Spinal cord (tissue), 10 donors: ENCODE data around the gene HTR6. TPM values are rescaled to one million over a fixed set of nuclear protein-coding genes. Genes with fewer than 3 reads are reported as not detected.

Experiments used
- DNase-seq, 6 donors: peaks; one replicate each; pipeline versions ENCODE4 v3.0.0 to v3.0.0-alpha.2; 2013 to 2015; ENCODE audit warnings: low spot score in 6 of 6, low read depth in 4 of 6
- H3K27ac ChIP-seq: one replicate; pipeline ENCODE4 v1.5.1; 2013; ENCODE audit warnings: low read depth, low read length, control low read depth
- H3K27me3 ChIP-seq: one replicate; pipeline ENCODE4 v1.6.1; 2013; ENCODE audit warnings: low read length; ENCODE audit not compliant: control insufficient read depth, insufficient read depth
- H3K36me3 ChIP-seq: one replicate; pipeline ENCODE4 v1.6.1; 2013; ENCODE audit warnings: low read length; ENCODE audit not compliant: control insufficient read depth, insufficient read depth
- H3K4me1 ChIP-seq: one replicate; pipeline ENCODE4 v1.6.1; 2013; ENCODE audit warnings: low read length; ENCODE audit not compliant: control insufficient read depth, insufficient read depth
- H3K4me3 ChIP-seq: one replicate; pipeline ENCODE4 v1.5.1; 2013; ENCODE audit warnings: low read depth, low read length, control low read depth
- H3K9me3 ChIP-seq: one replicate; pipeline ENCODE4 v1.6.1; 2013; ENCODE audit warnings: low read length; ENCODE audit not compliant: control insufficient read depth, insufficient read depth
- WGBS: methylation state at CpG from one replicate; pipeline ENCODE4 v1.1.5; 2013; ENCODE audit warnings: missing lambda C conversion rate; ENCODE audit not compliant: insufficient coverage; 5-methylcytosine and 5-hydroxymethylcytosine counted together
- polyA plus RNA-seq, 2 donors: library from polyadenylated mRNA; unstranded; fragments of 120-200 nt; gene quantifications; one replicate each; pipeline ENCODE4 v1.2.1, GENCODE V29; 2013; ENCODE audit not compliant: insufficient read length in 2 of 2
- total RNA-seq, 2 donors: library from RNA; depleted of rRNA in 1 of 2; stranded (reverse); fragments of 120-200 nt in 1 of 2; fragments of >200 nt in 1 of 2; gene quantifications; one replicate each; pipeline versions ENCODE4 v1.2.3 to v1.2.4, GENCODE V29; 2013 to 2014
- donor health status: healthy.

The HTR6 gene
- total and polyA plus RNA-seq, 4 donors = 0.22 to 2.5 (median 1.3) TPM

DNA sequence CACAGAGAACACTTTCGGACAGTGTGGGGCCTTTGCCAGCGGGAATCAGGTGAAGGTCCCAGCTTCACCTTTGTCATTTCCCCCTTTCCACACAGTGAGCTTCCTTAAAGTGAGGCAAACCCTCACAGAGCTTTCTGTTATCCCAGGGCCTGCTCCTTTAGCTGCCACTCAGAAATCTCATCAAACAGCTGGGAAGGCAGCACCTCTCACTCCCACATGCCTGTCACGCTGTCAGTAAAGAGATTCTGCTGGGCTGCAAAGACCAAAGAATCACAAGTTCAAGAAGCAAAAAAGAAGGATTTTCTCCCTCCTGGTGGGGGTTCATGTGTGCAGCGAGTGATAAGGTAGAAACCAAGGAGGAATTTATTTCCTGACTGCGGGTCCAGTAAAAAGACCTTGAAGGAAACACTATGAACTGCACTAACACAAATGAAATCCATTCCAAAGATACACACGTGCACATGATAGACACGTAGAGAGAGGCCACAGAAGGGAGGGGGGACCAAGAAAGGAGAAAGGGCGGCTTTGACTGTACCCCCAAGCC lies 44.0 kb downstream of the HTR6 start:
- 75% methylated on average over 5 of the region's 8 CpGs for WGBS
- Histone ChIP-seq H3K9me3 (no peaks in the 10 kb centered on the region), H3K27me3 (no peaks in the 10 kb centered on the region), H3K4me1 (peaks cover 9% of the 10 kb centered on the region), H3K27ac (no peak overlapping the region), H3K4me3 (no peak overlapping the region), H3K36me3 (no peaks in the 10 kb centered on the region)
- peak in 1 of 6 donors; percentile 25 for DNase-seq

DNA sequence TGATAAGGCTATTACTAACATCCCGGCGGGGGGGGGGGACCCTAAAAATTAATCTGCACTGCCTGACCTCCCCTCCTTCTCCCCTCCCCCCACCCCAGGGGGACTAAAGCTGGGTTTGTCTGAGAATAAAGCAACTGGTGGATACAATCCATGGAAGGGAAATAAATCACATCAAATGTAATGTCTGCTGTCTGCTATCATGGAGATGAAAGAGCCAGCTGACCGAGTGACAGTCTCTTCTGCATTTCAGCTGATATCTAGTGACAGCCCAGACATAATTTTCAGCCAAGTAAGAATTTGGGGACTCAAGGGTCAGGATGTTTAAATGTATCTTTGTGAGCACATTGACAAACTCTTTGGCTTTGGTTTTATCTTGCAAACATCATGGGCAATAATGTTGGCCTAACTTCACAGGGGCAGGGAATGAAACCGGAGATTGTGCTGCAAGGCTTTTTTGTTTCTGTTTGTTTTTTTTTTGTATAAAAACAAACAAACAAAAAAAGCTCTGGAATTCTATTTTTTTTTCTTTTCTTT lies 44.7 kb downstream of the HTR6 start:
- no peaks in the 10 kb centered on the region for H3K36me3 ChIP-seq
- peaks cover 6% of the 10 kb centered on the region for H3K4me1 ChIP-seq
- DNase-seq = no peak
- 63% methylated on average over 1 of the region's 4 CpGs for WGBS
- H3K9me3 ChIP-seq = no peaks in the 10 kb centered on the region
- H3K27ac ChIP-seq = no peak overlapping the region
- H3K27me3 ChIP-seq = no peaks in the 10 kb centered on the region
- no peak overlapping the region for H3K4me3 ChIP-seq

DNA sequence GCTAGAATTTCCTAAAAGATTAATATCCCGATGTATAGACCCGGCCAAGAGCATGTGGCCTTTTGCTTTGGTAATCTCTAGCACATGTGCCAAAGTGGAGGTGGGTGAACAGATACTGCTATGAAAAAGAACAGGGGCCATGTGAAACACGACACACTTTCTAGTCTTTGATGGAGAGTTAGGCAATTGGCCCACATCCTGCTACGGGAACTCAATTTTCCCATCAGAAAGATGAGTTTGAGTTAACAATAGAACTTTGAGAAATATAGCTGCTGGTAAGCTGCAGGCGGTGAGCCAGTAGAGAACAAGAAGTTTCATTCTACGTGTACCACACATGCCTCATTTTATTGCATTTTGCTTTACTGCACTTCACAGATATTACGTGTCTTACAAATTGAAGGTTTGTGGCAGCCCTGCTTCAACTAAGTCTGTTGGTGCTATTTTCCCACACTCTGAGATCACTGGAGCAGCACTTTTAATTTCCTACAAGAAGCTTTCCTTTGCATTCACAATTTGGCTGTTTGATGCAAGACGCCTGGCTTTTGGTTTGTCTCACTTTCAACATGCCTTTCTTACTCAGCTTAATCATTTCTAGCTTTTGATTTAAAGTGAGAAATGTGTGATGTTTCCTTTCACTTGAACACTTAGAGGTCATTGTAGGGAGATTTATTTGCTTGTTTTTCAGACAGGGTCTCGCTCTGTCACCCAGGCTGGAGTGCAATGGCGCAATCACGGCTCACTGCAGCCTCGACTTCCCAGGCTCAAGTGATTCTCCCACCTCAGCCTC lies 46.3 kb downstream of the HTR6 start:
- H3K36me3 ChIP-seq = no peaks in the 10 kb centered on the region
- 80% methylated on average over 9 of the region's 12 CpGs for whole genome bisulfite sequencing
- H3K4me1 ChIP-seq = no peaks in the 10 kb centered on the region
- no peak overlapping the region for H3K27ac ChIP-seq
- no peaks in the 10 kb centered on the region for H3K27me3 ChIP-seq
- H3K4me3 ChIP-seq = no peak overlapping the region
- peak in 1 of 6 donors; percentile 72 for DNase-seq
- no peaks in the 10 kb centered on the region for H3K9me3 ChIP-seq

DNA sequence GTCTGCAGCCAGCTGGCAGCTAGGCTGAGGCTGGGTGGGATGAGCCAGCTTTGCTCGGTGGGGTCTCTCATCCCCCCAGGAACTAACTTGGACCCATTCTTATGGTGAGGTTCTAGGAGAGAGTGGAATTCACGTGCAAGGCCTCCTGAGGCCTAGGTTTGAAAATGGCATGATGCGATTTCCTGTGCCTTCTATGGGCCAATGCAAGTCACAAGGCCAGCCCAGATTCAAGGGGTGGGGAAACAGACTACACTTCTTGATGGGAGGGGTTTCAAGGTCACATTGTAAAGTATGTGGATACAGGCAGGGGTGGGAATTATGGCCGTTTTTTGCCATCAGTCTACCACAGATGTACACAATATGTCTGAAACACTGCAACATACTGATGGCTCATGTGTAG lies 48.3 kb downstream of the HTR6 start:
- DNase-seq = no peak
- Histone ChIP-seq H3K27ac (no peak overlapping the region), H3K9me3 (no peaks in the 10 kb centered on the region), H3K27me3 (no peaks in the 10 kb centered on the region), H3K36me3 (no peaks in the 10 kb centered on the region), H3K4me3 (no peak overlapping the region), H3K4me1 (no peaks in the 10 kb centered on the region)
- WGBS = 53% methylated on average over 3 of the region's 4 CpGs

DNA sequence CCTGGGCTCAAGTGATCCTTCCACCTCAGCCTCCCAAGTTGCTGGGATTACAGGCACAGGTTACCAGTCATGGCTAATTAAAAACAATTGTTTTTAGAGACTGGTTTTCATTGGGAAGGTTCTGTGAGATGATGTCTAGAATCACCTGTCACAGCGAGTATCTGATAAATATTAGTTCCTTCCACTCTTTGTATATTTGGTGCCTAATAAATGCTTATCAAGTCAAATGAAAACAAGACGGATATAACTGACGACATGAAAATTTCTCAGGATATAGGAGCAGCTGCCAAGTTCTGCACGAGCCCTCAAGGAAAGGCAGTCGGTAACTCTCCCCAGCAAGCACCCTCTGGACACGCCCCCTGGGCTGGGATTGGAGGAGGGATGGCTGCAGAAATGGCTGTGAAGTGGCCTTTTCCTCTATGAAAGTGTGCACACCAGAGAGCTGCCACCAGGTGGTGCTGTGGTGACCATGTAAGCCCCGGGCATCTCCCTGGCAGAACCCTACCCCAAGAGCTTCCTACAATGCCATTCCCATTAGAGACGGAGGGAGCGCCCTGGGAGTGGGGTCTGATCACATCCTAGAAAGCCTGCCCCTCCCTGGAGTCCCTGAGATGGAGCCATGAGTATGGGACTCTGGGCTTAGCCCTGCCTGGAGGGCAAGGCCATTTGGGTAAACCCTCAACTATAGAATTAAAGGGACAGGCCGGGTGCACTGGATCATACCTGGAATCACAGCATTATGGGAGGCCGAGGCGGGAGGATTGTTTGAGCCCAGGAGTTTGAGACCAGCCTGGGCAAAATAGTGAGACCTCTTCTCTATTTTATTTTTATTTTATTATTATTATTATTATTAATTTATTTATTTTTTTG lies 50.9 kb downstream of the HTR6 start:
- Histone ChIP-seq H3K4me3 (no peak overlapping the region), H3K36me3 (no peaks in the 10 kb centered on the region), H3K9me3 (no peaks in the 10 kb centered on the region), H3K27me3 (no peaks in the 10 kb centered on the region), H3K27ac (no peak overlapping the region), H3K4me1 (no peaks in the 10 kb centered on the region)
- DNase-seq = peak in 5 of 6 donors; percentile 57 to 94 (median 78)
- WGBS = 0% methylated on average over 5 of the region's 12 CpGs

DNA sequence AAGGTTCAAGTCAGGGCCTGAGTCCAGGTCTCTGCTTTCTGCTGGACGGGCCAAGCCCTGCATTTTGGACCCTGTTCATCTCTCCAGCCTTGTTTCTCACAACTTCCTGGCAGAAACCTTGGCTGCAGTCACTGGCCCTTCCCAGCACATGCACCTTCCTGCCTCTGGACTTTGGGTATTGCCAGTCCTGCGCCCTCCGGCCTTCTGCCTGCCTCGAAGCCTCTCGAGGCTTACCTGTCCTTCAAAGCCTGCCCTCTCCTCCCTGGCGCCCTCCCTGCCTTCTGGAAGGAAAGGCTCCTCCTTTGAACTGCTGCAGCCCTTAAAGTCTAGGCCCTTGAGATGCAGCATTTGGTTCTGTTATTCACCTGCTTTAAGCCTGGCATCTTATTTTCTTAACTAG lies 52.8 kb downstream of the HTR6 start:
- Histone ChIP-seq H3K4me3 (no peak overlapping the region), H3K9me3 (no peaks in the 10 kb centered on the region), H3K36me3 (no peaks in the 10 kb centered on the region), H3K4me1 (no peaks in the 10 kb centered on the region), H3K27me3 (no peaks in the 10 kb centered on the region), H3K27ac (no peak overlapping the region)
- no peak for DNase-seq
- 83% methylated on average over 6 of the region's 6 CpGs for WGBS

DNA sequence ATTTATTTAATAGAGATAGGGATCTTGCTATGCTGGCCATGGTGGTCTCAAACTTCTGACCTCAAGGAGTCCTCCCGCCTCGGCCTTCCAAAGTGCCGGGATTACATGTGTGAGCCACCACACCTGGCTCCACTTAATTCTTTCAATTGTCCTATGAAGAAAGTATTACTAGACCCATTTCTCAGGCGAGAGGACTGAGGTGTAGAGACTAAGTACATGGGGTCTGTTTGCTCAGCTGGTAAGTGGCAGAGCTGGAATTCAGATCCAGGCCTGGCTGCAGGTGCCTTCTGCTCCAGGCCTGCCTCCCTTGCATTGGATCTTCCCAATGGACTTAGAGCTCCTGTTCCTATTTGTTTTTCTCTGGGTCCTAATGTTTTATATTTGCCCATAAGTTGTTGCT lies 55.5 kb downstream of the HTR6 start:
- H3K4me3 ChIP-seq = no peak overlapping the region
- WGBS = 100% methylated on average over 3 of the region's 4 CpGs

DNA sequence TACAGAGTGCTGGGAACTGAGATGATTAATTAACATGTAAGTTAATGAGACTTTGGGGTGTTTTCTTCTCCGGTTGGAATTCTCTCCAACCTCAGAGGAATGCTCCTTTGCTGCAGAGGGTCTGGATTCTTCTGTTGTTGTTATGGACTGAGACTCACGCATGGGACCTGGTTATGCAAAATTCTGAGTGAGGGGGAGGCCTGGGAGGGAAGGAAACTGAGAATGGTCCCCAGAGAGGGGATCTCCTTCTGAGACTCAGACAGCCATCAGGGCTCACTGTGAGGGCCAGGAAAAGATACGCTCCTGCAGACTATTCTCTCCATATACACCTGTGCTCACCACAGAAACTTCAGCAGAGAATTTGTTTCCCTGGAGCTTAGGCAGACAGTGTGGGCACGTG lies 56.3 kb downstream of the HTR6 start:
- Histone ChIP-seq H3K4me1 (no peaks in the 10 kb centered on the region), H3K36me3 (no peaks in the 10 kb centered on the region), H3K4me3 (no peak overlapping the region), H3K27me3 (no peaks in the 10 kb centered on the region), H3K27ac (no peak overlapping the region), H3K9me3 (no peaks in the 10 kb centered on the region)
- WGBS = 39% methylated on average over 3 of the region's 4 CpGs
- DNase-seq = no peak

More for the DNA sequence above, 55.5 kb downstream of the HTR6 start:
- H3K27ac ChIP-seq = no peak overlapping the region
- H3K4me1 ChIP-seq = no peaks in the 10 kb centered on the region
- no peaks in the 10 kb centered on the region for H3K36me3 ChIP-seq
- H3K9me3 ChIP-seq = no peaks in the 10 kb centered on the region
- no peaks in the 10 kb centered on the region for H3K27me3 ChIP-seq
- DNase-seq = no peak

DNA sequence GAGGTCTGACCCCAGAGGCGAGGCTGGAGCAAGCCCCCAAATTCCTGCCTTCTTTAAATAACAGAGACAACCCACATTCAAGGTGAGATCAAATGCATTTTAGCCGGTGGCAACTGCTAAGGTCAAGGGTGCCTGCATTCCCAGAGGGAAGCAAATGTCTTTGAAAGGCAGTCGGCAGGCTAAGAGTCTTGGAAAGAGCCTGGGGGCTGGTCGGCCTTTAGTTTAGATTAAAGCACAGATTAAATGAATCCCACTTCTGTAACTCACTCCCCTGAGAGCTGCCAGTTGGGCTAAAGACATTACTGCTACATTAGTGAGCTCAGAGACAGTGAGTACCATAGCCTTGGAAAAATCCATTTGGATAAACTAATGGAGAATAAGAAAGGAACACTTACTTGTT lies 59.2 kb downstream of the HTR6 start:
- 20% methylated on average over 1 of the region's 4 CpGs for WGBS
- no peak overlapping the region for H3K4me3 ChIP-seq
- DNase-seq = no peak

More for the DNA sequence above, 59.2 kb downstream of the HTR6 start:
- Histone ChIP-seq H3K27ac (no peak overlapping the region), H3K4me1 (no peaks in the 10 kb centered on the region), H3K27me3 (no peaks in the 10 kb centered on the region), H3K9me3 (no peaks in the 10 kb centered on the region), H3K36me3 (no peaks in the 10 kb centered on the region)
